Memory B cell (primary cell): Measurements from ENCODE around the gene SNX30.
"Not testable (repeated sequence)": the region's sequence is repeated elsewhere in the genome, so short reads cannot be mapped to it uniquely, and the experiment has no call there.

Experiments
- ATAC-seq: fragments of 150-1000 bp; cut with Tn5 transposase; 2 replicates; pipeline ENCODE4 v1.10.0; 2021; ENCODE audit warnings: low read depth, mild to moderate bottlenecking, moderate library complexity
- DNase-seq, 2 donors: peaks; one replicate each; pipeline ENCODE4 v3.0.0; 2022; ENCODE audit warnings: low spot score in 2 of 2
- H3K27ac Mint-ChIP-seq: one replicate; pipeline ENCODE4 v1.8.0; 2022; ENCODE audit warnings: mild to moderate bottlenecking, moderate library complexity, mixed read lengths
- H3K27me3 Mint-ChIP-seq: one replicate; pipeline ENCODE4 v1.8.0; 2022; ENCODE audit warnings: mixed read lengths
- H3K36me3 Mint-ChIP-seq: one replicate; pipeline ENCODE4 v1.8.0; 2022; ENCODE audit warnings: mild to moderate bottlenecking, mixed read lengths
- H3K4me1 Mint-ChIP-seq: one replicate; pipeline ENCODE4 v1.8.0; 2022; ENCODE audit warnings: mixed read lengths
- H3K4me3 Mint-ChIP-seq: one replicate; pipeline ENCODE4 v1.8.0; 2022; ENCODE audit warnings: mild to moderate bottlenecking, moderate library complexity, mixed read lengths
- H3K9me3 Mint-ChIP-seq: one replicate; pipeline ENCODE4 v1.8.0; 2022; ENCODE audit warnings: mixed read lengths

SNX30 gene, protein sequence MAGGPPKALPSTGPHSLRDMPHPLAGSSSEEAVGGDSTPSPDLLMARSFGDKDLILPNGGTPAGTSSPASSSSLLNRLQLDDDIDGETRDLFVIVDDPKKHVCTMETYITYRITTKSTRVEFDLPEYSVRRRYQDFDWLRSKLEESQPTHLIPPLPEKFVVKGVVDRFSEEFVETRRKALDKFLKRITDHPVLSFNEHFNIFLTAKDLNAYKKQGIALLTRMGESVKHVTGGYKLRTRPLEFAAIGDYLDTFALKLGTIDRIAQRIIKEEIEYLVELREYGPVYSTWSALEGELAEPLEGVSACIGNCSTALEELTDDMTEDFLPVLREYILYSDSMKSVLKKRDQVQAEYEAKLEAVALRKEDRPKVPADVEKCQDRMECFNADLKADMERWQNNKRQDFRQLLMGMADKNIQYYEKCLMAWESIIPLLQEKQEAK

DNA sequence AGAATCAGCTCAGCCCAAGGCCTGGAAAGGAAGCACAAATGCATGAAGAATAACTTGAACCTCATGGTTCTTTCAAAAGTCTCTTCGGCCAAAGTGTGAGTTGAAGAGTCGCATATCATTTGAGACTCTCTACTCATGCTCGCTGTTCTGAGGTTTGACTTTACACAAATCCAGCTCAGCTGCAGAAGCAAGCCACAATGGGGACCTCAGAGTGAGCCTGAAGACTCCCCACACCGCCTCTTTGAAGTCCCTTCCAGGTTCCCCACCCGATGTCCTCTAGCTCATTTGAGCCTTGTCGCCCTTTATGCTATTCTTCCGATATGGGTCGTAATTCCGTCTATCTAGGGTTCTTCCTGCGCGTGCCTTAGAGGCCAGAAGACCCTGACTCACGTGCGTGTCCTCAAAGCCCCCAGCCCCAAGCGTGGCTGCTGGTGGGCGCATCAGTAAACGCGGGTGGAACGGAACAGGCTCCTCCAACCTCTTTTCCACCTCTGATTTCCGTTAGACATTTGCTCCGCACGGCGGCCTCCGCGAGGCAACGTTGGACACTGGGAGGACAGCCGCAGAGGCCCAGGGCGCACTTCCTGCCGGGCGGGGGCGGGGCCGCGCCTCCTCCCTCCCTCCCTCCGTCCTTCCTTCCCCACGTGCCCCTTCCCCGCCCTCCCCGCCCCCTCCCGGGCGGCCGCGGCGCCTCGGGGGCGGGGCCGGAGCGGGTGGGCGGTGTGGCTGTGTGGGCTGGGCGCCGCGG, at the start of gene SNX30:
TSS of gene SNX30 (plus strand) at position 745 of the 748 bp plus-strand sequence. CDS start 242 bp downstream, outside the sequence.
- Mint-ChIP-seq H3K27me3 (no peaks in the 10 kb centered on the region), H3K4me3 (peak within 1 kb of the TSS; percentile 89), H3K9me3 (no peaks in the 10 kb centered on the region), H3K36me3 (peaks cover 3% of the 10 kb centered on the region), H3K27ac (peak within 1 kb of the TSS; percentile 78), H3K4me1 (peaks cover 30% of the 10 kb centered on the region)
- DNase-seq (peak; percentile 71), ATAC-seq (peak; percentile 87)

- Mint-ChIP-seq H3K36me3 (peaks cover 18% of the 10 kb centered on the region), H3K4me3 (no peak overlapping the region), H3K27me3 (no peaks in the 10 kb centered on the region), H3K4me1 (peaks cover 5% of the 10 kb centered on the region), H3K27ac (no peak overlapping the region), H3K9me3 (no peaks in the 10 kb centered on the region)
- DNase-seq (no peak), ATAC-seq (no peak)
Measured at GRCh38 chr9:112703304-112703703, 47.3 kb upstream of the SNX30 start.

- Mint-ChIP-seq H3K4me1 (peaks cover 10% of the 10 kb centered on the region), H3K36me3 (peaks cover 18% of the 10 kb centered on the region), H3K27me3 (no peaks in the 10 kb centered on the region), H3K4me3 (no peak overlapping the region), H3K9me3 (no peaks in the 10 kb centered on the region), H3K27ac (no peak overlapping the region)
- ATAC-seq, result no peak
- no peak for DNase-seq
Measured at GRCh38 chr9:112705768-112706427, 44.7 kb upstream of the SNX30 start.

GRCh38 chr9:112711050-112711689, 39.4 kb upstream of the SNX30 start:
- Mint-ChIP-seq H3K9me3 (no peaks in the 10 kb centered on the region), H3K27ac (no peak overlapping the region), H3K4me1 (peaks cover 17% of the 10 kb centered on the region), H3K27me3 (no peaks in the 10 kb centered on the region), H3K4me3 (no peak overlapping the region), H3K36me3 (peaks cover 27% of the 10 kb centered on the region)
- ATAC-seq (no peak), DNase-seq (no peak)

DNA sequence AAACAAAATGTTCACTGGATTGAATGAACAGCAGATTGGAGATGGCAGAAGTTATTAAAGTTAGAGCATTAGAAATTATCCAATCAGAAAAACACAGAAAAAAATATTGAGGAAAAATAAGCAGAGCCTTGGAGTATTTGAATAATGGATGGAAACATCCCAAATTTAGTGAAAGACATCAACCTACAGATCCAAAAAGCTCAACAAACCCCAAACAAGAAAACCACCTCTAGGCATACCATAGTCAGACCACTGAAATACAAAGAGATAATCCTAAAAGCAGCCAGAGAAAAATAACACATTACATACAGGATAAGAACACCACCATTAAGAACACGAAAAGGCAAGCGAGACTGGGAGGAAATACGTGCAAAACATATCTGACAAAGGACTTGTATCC, 37.9 kb upstream of the SNX30 start:
- no peak overlapping the region for H3K27ac Mint-ChIP-seq
- peaks cover 24% of the 10 kb centered on the region for H3K36me3 Mint-ChIP-seq
- no peak overlapping the region for H3K4me3 Mint-ChIP-seq
- H3K9me3 Mint-ChIP-seq, result no peaks in the 10 kb centered on the region
- no peak for DNase-seq
- H3K27me3 Mint-ChIP-seq, result no peaks in the 10 kb centered on the region
- ATAC-seq, result no peak
- H3K4me1 Mint-ChIP-seq, result peaks cover 20% of the 10 kb centered on the region

GRCh38 chr9:112717661-112718331, 32.8 kb upstream of the SNX30 start, which contains the start of gene INIP:
Gene INIP, minus strand, starts transcription at chr9:112718117. Its CDS starts 1,632 bp downstream, at chr9:112716485.
- Mint-ChIP-seq H3K4me1 (peaks cover 13% of the 10 kb centered on the region), H3K27me3 (no peaks in the 10 kb centered on the region), H3K36me3 (peaks cover 7% of the 10 kb centered on the region), H3K27ac (peak within 1 kb of the TSS; percentile 98), H3K9me3 (no peaks in the 10 kb centered on the region), H3K4me3 (peak within 1 kb of the TSS; percentile 99)
- DNase-seq (peak; percentile 90 to 95), ATAC-seq (peak; percentile 89)

DNA sequence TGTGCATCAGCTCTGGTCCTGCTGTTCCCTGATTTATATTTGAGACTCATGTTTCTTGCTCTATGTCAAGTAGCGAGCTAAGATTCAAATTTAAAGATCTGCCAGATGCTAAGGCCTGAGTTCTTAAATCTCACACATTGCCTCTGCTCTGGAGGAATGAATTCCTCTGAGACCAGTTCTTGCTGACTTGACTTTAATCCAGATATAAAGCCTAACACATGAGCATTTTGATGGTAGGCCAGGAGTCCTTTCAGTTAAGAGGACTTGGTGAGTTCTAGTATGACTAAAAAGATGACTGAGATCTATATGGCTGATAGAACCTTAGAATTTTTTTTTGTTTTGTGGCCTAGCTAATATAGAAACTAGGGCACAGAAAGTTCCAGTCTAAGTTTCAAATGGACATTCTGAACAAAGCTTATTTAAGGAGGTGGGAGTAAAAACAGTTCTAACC, 31.3 kb upstream of the SNX30 start:
- Mint-ChIP-seq H3K27ac (no peak overlapping the region), H3K4me3 (no peak overlapping the region), H3K9me3 (no peaks in the 10 kb centered on the region), H3K36me3 (peaks cover 2% of the 10 kb centered on the region), H3K4me1 (peaks cover 8% of the 10 kb centered on the region), H3K27me3 (no peaks in the 10 kb centered on the region)
- no peak for ATAC-seq
- no peak for DNase-seq

DNA sequence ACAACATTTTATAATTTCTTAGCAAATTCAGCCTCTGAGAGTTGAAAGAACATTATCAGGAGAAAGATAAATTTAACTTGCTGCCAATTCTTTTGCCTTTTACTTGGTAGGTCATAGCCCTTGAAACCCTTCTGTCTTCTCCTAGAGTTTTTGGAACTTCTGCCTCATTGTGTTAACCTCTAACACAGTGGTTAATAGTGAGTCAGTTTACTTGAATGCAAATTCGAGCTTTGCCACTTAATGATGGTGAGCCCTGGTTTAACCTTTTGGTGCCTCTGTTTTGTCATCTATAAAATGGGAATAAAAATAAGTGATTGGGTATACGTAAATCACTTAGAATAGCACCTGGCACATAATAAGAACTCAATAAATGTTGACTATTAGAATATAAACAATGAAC, 30.9 kb upstream of the SNX30 start:
- Mint-ChIP-seq H3K4me1 (peaks cover 6% of the 10 kb centered on the region), H3K27ac (no peak overlapping the region), H3K36me3 (no peaks in the 10 kb centered on the region), H3K9me3 (no peaks in the 10 kb centered on the region), H3K4me3 (no peak overlapping the region), H3K27me3 (no peaks in the 10 kb centered on the region)
- DNase-seq, result no peak
- ATAC-seq, result no peak

DNA sequence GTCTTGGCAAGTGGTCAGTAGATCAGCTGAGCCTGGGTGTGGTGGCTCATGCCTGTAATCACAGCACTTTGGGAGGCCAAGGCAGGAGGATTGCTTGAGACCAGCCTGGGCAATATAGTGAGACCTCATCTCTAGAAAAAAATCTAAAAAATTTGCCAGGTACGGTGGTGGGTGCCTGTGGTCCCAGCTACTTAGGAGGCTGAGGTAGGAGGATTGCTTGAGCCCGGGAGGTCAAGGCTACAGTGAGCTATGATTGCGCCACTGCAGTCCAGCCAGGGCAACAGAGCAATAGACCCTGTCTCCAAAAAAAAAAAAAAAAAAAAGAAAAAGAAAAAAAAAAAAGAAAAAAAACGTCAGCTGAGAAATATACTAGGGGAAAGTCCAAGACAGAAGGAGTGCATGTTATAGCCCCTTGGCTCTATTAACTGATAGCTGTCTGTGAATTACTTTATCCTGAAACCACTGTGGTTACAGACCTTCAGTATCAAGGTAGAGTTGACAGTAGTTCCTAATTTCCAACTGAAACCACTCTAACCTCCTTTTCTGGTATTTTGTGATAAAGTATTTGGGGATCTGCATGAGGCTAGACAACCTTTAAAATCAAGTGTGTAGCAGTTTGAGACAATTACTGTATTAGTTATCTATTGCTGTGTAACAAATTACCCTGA, 30.3 kb upstream of the SNX30 start:
- Mint-ChIP-seq H3K36me3 (no peaks in the 10 kb centered on the region), H3K4me1 (peaks cover 6% of the 10 kb centered on the region), H3K27me3 (no peaks in the 10 kb centered on the region), H3K4me3 (no peak overlapping the region), H3K9me3 (no peaks in the 10 kb centered on the region), H3K27ac (no peak overlapping the region)
- ATAC-seq (no peak), DNase-seq (no peak)

DNA sequence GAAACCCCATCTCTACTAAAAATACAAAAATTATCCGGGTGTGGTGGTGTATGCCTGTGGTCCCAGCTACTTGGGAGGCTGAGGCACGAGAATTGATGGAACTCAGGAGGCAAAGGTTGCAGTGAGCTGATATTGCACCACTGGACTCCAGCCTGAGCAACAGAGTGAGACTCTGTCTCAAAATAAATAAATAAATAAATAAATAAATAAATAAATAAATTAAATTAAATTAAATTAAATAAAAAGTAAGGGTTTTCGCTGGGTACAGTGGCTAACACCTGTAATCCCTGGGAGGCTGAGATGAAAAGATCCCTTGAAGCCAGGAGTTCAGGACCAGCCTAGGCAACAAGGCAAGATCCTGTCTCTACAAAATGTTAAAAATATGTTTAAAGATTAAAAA, 27.8 kb upstream of the SNX30 start:
- H3K9me3 Mint-ChIP-seq, DNase-seq, ATAC-seq, H3K27ac Mint-ChIP-seq, H3K36me3 Mint-ChIP-seq, H3K27me3 Mint-ChIP-seq, H3K4me3 Mint-ChIP-seq: not testable (repeated sequence)
- peaks cover 16% of the 10 kb centered on the region for H3K4me1 Mint-ChIP-seq

- DNase-seq (no peak), ATAC-seq (peak; percentile 16)
- Mint-ChIP-seq H3K27ac (no peak overlapping the region), H3K36me3 (no peaks in the 10 kb centered on the region), H3K4me1 (peaks cover 13% of the 10 kb centered on the region), H3K27me3 (no peaks in the 10 kb centered on the region), H3K9me3 (no peaks in the 10 kb centered on the region), H3K4me3 (no peak overlapping the region)
Measured at GRCh38 chr9:112725961-112726360, 24.6 kb upstream of the SNX30 start.

DNA sequence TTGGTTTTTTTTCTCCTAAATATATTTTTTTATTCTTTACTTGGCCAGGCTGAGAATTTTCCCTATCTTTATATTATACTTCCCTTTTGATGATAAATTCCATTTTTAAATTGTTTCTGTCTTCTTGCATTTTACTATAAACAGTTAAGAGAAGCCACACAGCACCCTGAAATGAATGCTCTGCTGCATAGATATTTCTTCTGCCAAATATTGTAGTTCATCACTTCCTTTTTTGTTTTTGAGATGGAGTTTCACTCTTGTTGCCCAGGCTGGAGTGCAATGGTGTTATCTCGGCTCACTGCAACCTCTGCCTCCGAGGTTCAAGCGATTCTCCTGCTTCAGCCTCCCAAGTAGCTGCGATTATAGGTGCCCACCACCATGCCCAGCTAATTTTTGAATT, 24.1 kb upstream of the SNX30 start:
- Mint-ChIP-seq H3K9me3 (no peaks in the 10 kb centered on the region), H3K27ac (no peak overlapping the region), H3K4me1 (peaks cover 13% of the 10 kb centered on the region), H3K4me3 (no peak overlapping the region), H3K27me3 (no peaks in the 10 kb centered on the region), H3K36me3 (no peaks in the 10 kb centered on the region)
- ATAC-seq (peak; percentile 88), DNase-seq (no peak)

GRCh38 chr9:112728401-112728800, 22.2 kb upstream of the SNX30 start:
- H3K9me3 Mint-ChIP-seq, result no peaks in the 10 kb centered on the region
- no peak overlapping the region for H3K4me3 Mint-ChIP-seq
- no peaks in the 10 kb centered on the region for H3K36me3 Mint-ChIP-seq
- DNase-seq, result no peak
- no peak overlapping the region for H3K27ac Mint-ChIP-seq
- H3K4me1 Mint-ChIP-seq, result peaks cover 13% of the 10 kb centered on the region
- no peak for ATAC-seq
- H3K27me3 Mint-ChIP-seq, result no peaks in the 10 kb centered on the region
